UCSD-AML1 (cell line): ENCODE measurements around the gene SZT2.
"Not testable (repeated sequence)": the region's sequence is repeated elsewhere in the genome, so short reads cannot be mapped to it uniquely, and the experiment has no call there.

Experiments
- DNase-seq: peaks from one replicate; lab custom pipeline; 2025; ENCODE audit not compliant: unreplicated experiment; lab: John Stamatoyannopoulos, UW

The SZT2 gene

DNA sequence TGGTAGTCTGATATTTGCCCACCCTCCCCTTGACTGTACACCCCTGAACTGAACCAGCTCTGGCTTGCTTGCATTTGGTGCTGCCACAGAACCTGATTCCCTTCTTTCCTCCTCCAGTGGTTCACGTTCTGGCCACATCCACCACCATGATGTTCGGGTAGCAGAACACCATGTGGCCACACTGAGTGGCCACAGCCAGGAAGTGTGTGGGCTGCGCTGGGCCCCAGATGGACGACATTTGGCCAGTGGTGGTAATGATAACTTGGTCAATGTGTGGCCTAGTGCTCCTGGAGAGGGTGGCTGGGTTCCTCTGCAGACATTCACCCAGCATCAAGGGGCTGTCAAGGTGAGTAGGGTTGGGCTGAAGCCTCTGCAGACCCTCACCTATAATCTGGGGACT, 29.1 kb upstream of the SZT2 start:
- DNase-seq: no peak

DNA sequence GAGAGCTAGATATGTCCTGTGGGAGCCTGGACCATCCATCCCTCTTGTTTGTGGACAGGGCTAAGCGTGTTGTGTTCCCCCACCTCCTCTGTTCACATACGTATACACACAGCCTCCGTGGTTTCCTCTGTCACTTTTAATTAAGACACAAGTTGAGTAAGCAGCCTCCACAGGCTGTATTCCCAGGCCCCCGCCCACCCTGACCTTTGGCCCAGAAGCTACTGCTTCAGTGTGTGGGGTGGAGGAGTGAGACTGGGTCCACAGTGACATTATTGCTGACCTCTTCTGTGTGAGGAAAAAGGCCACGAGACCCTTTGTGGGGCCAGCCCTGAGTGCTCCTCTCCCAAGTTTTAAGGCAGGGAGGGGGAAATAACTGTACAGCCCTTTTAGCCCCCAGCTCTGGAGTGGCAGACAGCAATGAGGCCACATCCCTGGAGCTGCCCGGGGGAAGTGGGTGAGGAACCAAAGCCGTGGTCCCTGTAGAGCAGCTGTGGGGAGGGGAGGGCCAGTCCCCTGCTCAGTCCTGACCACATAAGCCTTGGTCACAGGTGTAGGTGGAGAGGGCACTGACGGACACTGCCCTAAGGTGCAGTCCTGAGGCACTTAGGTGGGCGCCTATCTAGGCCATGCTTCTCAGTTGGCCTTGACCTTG, 26.3 kb upstream of the SZT2 start:
- no peak for DNase-seq

DNA sequence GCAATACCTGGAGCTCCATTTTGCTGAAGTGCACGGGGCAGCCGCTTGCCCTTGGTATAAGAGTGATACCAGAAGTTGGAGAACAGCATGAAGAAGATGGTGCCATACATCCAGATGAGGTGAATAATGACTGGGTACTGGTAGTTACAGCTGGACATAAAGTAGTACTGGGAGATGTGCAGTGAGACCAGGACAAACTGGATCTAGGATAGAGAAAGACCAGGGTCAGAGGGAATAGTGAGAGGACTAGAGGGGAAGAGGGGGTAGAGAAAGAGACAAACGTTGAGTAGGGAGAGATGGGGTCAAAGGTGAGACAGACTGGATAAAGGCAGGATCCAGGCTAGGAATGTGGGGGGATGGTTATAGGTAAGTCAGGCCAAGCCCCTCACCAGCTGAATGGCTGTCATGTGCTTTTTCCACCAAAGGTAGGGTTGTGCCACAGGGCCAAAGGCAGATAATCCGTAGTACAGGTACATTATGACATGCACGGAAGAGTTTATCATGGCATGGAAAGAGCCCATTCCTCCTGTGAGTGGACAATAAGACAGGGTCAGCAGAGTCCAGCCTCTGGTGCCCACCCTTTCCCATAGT, 25.7 kb upstream of the SZT2 start:
- DNase-seq: no peak

DNA sequence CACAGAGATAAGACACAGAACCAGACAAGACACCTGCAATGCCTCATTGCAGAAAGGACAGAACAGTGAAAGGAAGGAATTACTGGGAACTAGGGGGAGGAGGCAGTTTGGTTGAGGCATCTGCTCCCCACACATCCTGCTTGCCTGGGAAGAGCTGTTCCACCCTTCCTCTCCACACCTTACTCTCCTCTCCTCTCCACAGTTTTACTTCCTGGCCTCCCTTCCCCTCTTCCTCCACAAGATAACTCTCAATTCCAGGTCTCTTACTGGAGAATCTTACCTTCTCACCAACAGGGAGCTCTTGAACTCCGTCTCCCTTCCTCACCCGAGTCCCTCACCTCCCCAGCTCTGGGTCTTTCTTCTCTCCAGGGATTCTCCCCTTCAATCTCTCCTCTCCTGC, 24.0 kb upstream of the SZT2 start:
- no peak for DNase-seq

DNA sequence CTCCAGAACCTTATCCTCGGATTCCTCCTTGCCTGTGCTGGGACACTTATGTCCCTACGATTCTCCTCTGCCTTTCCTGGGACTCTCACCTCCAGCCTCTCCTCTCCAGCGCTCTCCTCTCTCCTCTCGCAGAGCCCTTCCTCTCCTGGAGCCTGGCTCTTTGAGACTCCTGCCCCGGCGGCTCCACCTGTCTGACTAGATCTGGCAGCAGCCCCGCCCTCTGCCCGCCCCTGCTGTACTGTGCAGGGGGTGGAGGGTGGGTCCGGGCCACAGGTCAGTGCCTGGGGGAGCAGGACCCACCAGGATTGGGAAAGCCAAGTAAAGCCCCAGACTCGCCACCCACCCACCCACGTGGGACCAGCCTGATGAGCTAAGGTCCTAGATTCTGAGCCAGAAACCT, 23.5 kb upstream of the SZT2 start:
- DNase-seq: no peak

DNA sequence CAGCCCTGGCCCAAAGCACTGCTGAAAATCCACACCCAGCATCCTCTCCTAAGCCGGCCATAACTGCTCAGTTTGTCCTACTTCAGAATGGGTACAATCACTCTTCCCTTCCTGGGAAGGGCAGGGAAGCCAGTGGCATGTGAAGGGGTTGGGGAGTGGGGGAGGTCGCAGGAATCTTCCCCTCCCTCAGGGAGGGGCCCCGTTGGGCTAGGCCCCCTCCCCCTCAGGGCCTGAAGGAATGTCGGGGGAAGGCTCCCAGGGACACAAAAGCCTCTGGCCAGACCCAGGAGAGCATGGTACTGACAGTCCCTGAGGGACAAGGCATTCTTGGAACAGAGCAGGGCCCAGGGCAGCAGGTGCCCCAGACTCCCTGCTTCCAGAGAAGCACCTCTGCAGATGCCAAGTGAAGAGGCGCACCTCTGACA, 23.1 kb upstream of the SZT2 start:
- DNase-seq: no peak

DNA sequence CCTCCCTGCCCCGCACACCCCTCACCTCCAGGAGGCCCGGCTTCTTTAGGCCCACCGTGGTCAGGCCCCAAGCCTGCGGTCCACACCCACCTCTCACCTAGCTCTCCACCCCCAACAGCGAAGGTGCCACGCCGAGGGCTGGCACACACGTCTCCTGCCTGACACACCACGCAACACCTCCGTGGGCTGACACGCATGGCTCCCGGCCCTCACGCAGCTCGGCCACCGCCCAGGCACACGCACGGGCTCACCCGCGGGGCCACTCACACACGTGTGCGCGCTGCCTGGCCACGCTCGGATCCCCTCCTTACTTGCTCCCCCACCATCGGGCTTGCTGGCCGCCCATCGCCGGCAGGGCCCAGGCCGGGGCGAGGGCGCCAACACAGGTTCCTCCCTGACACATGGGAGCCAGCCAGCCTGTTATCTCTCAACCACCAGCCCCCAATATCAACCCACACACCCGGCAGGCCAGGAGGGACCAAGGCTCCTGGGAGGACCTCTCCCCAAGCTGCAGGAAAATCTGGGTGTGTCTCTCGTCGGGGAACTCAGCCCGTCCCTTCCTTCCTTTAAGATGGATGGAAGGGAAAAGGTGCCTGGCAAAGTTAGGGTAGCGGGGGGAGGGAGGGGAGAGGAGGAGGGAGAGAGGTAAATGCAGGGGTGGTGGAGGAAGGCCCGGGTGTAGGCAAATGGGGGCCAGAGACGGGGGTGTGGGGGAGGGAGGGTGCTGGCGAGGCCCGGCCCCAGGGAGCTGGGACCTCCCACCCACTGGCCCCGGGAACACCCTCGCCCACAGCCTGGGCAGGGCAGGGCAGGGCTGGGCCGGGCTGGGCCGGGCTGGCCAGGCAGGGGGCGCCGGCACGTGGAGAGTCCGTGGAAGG, 22.4 kb upstream of the SZT2 start:
- DNase-seq: no peak

DNA sequence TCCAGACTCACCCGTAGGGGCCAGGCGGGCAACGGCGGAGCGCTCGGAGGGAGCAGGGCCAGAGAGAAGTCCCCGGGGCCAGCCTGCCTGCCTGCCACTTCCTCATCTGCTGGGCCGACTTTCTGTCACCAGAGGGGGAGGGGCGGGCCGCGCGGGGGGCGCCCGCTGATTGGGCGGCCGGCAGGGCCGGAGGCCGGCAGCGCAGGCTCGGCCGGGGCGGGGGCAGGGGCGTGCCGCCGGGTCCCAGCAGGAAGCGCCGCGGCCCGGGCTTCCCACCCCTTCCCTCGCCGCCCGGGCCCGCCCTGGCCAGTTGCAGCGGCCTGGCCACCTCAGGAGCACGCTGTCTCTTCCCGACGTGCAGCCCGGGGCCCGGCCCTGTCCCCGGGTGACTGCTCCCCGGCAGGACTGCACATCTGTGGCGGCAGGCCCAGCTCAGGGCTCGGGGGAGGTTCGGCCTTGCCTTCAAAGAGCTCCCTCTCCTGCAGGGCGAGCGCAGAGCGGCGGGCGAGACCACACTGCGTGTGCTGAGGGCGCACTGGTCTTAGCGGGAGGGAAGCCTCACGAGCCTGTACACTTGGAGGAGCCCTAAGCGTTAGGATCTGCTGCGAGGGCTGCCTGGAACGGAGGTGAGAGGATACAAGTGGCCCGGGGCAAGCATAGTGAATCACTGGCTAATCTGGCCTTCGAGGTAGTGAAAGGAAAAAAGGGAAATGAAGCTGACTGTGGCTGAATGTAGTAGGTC, 21.6 kb upstream of the SZT2 start, which contains the start of gene ELOVL1:
TSS of gene ELOVL1 (minus strand) at position 108 of the 742 bp plus-strand sequence. CDS start 2,402 bp downstream, outside the sequence.
- DNase-seq: peak; percentile 94

DNA sequence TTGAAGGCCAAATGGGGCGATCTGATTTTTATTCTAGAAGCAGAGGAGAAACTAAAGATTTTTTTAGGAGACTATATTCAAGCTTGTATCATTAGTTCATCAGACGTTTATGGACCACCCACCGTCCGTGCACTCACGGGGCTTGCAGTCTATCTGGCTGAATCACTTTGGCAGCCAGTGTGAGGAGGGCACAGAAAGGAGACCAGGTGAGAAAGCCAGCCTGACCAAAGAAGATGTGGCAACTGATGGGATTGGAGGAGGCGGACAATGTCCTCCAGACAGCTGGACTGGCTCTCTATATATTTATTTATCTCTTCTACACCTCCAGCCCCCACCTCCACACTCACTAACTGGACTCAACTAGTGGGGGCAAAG, 21.1 kb upstream of the SZT2 start:
- no peak for DNase-seq

DNA sequence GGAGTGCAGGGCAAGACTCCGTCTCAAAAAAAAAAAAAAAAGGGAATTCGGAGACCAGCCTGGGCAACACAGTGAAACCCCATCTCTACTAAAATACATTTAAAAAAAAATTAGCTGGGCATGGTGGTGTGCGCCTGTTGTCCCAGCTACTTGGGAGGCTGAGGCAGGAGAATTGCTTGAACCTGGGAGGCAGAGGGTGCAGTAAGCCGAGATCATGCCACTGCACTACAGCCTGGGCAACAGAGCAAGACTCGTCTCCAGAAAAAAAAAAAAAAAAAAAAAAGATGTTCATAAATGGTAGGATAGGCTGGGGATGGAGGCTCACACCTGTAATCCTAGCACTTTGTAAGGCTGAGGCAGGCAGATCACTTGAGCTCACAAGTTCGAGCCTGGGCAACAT, 19.9 kb upstream of the SZT2 start:
- not testable (repeated sequence) for DNase-seq

DNA sequence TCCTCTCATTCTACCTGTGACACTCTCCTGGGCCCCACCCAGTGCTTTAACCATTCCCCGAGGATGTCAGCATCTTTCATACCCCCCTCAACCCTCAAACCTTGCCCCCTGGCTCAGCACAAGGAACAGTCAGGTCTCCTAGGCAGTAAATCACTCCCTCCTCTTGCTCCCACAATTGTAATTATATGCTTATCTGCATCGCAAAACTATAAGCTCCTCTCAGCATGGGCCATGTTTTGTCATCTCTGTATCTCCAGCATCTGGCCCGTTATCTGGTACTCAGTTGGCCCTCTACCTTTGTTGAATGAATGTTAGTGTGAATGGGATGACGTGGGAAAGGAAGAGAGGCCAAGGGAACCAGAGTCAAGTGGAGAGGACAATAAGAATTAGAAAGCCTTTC, 19.1 kb upstream of the SZT2 start:
- no peak for DNase-seq

DNA sequence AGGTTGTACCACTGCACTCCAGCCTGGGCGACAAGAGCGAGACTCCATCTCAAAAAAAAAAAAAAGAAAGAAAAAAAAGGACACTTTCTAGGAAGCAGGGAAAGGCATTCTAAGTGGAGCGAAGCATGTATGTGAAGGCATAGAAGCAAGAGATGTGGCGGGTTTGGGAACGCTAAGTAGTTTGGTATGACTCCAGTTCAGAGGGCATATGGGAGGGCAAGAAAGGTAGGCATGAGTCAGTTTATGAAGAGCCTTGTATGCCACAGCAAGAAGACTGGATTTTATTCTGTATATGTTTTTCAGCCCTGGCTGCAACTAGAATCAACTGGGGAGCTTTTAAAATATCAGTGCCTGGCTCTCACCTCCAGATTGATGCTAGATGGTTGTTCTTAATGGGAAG, 17.5 kb upstream of the SZT2 start:
- no peak for DNase-seq

DNA sequence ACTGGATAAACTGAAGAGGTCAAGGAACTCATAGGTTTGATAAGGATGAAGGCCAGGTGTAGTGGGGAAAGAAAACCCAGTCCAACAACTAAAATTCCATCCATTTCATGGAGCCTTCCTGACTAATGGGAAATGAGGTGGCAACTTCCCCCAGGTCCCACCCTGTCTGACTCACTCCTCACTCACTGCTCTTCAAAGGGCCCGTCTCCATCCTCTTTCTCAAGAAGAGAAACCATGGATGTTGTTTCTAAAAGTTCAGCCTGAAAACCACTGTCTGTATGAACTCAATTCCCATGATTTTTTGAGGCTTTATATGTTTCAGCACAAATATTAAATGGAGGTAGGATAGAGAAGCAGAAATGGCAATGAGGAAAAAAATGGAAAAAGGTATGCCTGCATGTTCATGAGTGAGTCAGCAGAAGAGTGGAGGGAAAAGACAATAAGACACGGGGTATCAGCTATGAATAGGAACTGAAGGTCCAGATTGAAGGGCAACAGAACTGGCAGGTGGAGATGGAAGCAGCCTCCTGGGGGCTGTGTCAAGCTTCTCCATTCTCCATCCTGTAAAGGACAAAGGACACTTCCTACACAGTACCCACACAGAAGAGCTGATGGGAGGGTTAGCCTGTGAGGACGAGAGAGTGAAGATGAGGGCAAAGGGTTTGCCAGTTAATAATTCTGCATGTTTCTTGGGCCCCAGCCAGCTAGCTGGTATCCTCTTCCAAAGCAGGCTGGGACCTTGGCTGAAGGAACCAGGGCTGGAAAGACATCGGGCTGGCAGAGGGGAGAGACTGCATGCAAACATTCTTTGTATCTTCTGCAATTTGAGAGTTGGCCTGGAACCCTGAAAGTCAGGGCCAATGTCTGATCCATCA, 16.4 kb upstream of the SZT2 start:
- DNase-seq: no peak

DNA sequence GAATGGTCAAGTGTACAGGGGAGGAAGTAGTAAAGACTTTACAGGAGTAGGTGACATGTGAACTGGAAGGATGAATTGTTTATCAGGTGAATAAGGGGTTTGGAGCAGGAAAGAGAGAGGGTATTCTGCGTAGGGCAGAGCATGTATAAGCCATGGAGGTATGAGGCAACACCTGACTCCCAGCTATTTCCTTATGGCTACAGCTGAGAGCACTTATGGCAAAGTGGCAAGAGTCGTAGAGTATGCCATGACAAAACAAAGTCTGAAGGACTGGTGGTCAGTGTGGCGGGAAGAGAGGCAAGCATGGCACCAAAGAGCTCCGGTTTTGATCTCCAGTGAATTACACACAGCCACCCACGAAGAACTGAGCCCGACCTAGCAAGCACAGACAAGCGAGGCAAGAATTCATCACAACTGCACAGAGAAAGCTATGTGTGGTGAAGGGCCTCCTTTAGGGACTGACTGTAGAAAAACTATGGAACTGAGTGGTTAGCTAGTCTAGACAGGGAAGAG, 12.9 kb upstream of the SZT2 start:
- DNase-seq: no peak

DNA sequence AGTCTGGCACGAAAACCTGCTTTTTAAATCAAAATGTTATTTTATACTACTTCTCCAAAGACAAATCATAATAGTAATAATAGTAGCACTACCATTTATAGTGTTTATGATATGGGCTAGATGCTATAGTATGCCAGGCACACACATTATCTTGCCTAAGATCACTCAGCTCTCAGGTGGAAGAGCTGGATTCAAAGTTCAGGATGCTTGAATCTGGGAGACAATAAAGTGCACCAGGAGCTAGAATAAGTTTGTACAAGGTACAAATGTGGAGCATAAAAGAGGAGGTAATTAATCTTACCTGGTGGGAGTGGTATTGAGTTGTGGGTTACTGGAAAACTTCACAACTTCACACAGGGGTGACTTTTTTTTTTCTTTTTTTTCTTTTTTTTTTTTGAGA, 11.9 kb upstream of the SZT2 start:
- no peak for DNase-seq

DNA sequence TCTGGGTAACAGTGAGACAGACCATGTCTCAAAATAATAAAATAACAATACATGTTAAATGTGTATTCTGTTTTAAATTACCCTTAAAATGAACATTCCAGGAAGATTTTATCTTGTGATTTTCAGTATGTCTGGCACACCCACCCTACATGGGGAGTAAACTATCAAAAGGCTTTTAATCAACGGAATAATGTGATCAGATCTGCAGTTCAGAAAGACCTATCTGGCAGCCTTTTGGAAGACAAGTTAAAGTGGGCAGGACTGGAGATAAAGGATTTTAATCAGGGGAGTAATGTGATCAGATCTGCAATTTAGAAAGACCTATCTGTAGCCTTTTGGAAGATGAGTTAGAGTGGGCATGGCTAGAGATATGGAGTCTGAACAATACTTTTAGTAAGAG, 10.2 kb upstream of the SZT2 start:
- DNase-seq: no peak

DNA sequence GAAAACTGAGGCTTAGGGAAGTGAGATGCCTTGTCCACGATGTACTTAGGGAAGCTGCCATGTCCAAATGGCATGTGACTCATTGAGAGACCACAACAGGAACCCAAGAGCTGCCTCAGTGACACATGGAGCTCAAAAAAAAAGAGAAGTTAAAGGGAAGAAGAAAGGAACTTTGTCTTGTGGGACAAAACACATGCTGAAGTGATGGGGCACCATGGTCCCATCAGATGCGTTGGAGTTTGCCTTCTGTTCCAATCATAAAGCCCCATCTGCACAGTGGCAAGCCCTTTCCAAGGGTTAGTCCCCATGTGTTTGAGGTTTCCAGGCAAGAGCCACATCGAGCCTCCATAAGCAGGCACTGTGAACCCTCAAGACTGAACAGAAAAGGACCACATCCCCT, 8.1 kb upstream of the SZT2 start:
- no peak for DNase-seq

DNA sequence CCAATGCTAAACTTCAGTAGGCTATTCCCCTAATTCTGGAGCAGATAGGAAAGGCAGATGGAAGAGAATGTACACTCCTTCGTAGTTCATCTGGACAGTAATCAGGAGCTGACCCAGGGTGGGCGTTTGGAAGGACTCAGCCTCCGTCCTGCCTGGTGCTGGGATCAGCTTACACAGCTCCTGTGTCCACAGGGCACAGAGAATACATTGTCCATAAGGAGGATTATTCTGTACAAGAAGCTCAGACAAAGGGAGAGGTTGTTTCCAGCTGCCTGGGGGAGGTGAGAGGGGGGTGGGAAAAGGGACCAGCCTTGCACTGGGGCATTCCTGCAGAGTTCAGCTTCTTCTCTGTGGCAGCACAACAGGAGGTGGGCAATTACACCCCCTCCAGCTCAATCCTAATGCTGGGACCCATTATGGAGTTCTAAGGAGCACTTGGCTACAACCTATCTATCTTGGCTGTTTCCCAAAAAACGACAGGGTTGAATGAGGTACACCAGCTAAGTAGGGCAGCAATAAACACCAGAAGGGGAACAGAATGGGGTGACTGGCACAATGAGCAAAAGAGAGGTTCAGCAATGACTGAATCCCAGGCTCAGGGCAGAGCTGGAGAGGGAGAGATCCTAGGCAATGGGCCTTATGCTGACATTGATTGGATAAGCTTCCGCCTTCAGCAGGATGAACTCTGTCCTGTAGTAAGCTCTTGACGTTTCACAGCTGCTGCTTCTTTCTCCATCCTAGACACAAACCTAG, 7.5 kb upstream of the SZT2 start:
- DNase-seq: no peak

DNA sequence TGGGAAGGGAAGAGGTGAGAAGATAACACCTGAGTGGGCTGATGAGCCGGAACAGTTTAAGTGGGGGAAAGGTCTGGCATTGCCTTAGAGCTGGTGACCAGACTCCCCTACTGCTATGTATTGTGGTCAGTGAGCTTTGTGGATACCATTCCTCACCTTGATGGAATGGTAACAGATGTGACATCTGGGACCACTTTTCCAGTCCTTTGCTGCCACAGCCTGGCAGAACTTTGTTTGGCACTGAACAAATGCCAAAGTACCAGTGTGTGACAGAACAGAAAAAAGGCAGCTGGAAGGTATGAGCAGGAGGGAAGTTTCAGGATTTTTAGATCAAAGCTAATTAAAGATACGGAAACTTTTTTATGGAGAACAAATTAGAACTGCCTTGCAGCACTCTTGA, 6.2 kb upstream of the SZT2 start:
- no peak for DNase-seq

DNA sequence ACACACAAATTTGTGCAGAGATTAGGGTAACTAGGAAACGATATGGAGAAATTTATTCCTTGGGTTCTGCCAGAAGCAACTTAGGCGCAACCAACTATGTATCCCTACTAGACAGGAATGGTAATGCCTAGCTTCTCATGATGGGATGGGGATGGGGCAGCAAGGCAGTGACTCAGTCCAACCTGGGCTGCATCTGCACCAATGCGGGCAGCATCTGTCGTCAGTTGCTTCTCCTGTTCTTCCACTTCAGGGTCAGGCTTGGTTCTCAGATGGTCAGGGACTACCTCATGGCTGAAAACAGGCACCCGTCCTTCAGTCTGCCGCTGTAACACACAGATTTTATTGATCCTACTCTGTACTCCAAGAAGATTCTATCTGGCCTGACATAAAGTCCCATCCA, 3.0 kb upstream of the SZT2 start:
- DNase-seq: no peak
